B cell (primary cell): ENCODE data around the gene CHAT. TPM values are rescaled to one million over a fixed set of nuclear protein-coding genes. Genes with fewer than 3 reads are reported as not detected.

Source experiments
- ATAC-seq: fragments of 200-7000 bp; cut with Tn5 transposase; one replicate; pipeline ENCODE4 v1.10.0; 2021; ENCODE audit warnings: low read depth, mild to moderate bottlenecking, moderate number of reproducible peaks, moderate library complexity
- CTCF ChIA-PET: fragments of 350-600 bp; sonication (Branson Sonifier 250); formaldehyde crosslinking; loops from one replicate; lab custom pipeline; 2021; ENCODE audit warnings: antibody characterized with exemption, inconsistent platforms; lab: Charles Lee
- POLR2A ChIA-PET: fragments of 350-600 bp; sonication (Branson Sonifier 250); formaldehyde crosslinking; loops from one replicate; lab custom pipeline; 2021; ENCODE audit warnings: antibody characterized with exemption; lab: Charles Lee
- DNase-seq: peaks from one replicate; pipeline ENCODE4 v3.0.0; 2013
- H2AFZ ChIP-seq: 2 replicates; pipeline ENCODE4 v1.6.1; 2012; ENCODE audit warnings: mild to moderate bottlenecking, low read depth, low read length; ENCODE audit not compliant: insufficient read depth, poor library complexity, severe bottlenecking
- H3K27ac ChIP-seq, 2 donors: 1 replicate in 1 of 2; 2 replicates in 1 of 2; pipeline ENCODE4 v1.5.1; 2012 to 2013; ENCODE audit warnings: low read length in 2 of 2, mild to moderate bottlenecking in 2 of 2, moderate library complexity in 1 of 2
- H3K27me3 ChIP-seq, 4 experiments: fragments of 200-600 bp in 1 of 4; sonication (generic) in 1 of 4; replicated peaks in 1 of 4; 1 replicate in 2 of 4; 2 replicates in 2 of 4; pipeline versions ENCODE4 v1.6.1 to v1.7.0; 2013 to 2016; ENCODE audit warnings: low read length in 3 of 4, mild to moderate bottlenecking in 2 of 4, mixed read lengths in 1 of 4, moderate library complexity in 1 of 4; ENCODE audit not compliant: insufficient read depth in 4 of 4, control insufficient read depth in 3 of 4; ENCODE audit errors: control extremely low read depth in 1 of 4
- H3K36me3 ChIP-seq, 2 experiments: replicated peaks in 1 of 2; 1 replicate in 1 of 2; 2 replicates in 1 of 2; pipeline versions ENCODE4 v1.6.1 to v1.7.1; 2013; ENCODE audit warnings: low read length in 1 of 2; ENCODE audit not compliant: insufficient read depth in 2 of 2, control insufficient read depth in 1 of 2; ENCODE audit errors: control extremely low read depth in 1 of 2, extremely low read depth in 1 of 2
- H3K4me1 ChIP-seq, 2 donors: fragments of 200-600 bp in 1 of 2; sonication (generic) in 1 of 2; 1 replicate in 1 of 2; 2 replicates in 1 of 2; pipeline versions ENCODE4 v1.5.1 to v1.6.1; 2013 to 2017; ENCODE audit warnings: low read length in 2 of 2; ENCODE audit not compliant: control insufficient read depth in 2 of 2, insufficient read depth in 2 of 2
- H3K4me2 ChIP-seq: replicated peaks from 2 replicates; pipeline ENCODE3; 2012; ENCODE audit warnings: mild to moderate bottlenecking, low read depth, low read length; ENCODE audit not compliant: poor library complexity, severe bottlenecking
- H3K4me3 ChIP-seq, 5 experiments: fragments of 200-600 bp in 1 of 5; sonication (generic) in 1 of 5; 1 replicate in 3 of 5; 2 replicates in 2 of 5; pipeline versions ENCODE4 v1.5.1 to v1.7.0; 2011 to 2016; ENCODE audit warnings: low read length in 4 of 5, mild to moderate bottlenecking in 4 of 5, low read depth in 2 of 5, control low read depth in 1 of 5, moderate library complexity in 1 of 5; ENCODE audit not compliant: insufficient read depth in 1 of 5; ENCODE audit errors: control extremely low read depth in 1 of 5, extremely low read depth in 1 of 5
- H3K79me2 ChIP-seq: fragments of 200-600 bp; sonication (generic); one replicate; pipeline ENCODE4 v1.6.0; 2016; ENCODE audit warnings: low read length; ENCODE audit not compliant: control insufficient read depth, insufficient read depth
- H3K9ac ChIP-seq: fragments of 200-600 bp; sonication (generic); 2 replicates; pipeline ENCODE4 v1.6.1; 2017; ENCODE audit warnings: mild to moderate bottlenecking, low read length, moderate library complexity
- H3K9me3 ChIP-seq, 3 donors: one replicate each; pipeline versions ENCODE4 v1.6.1 to v1.7.1; 2013; ENCODE audit warnings: low read length in 2 of 3; ENCODE audit not compliant: control insufficient read depth in 2 of 3, insufficient read depth in 1 of 3; ENCODE audit errors: control extremely low read depth in 1 of 3
- H4K20me1 ChIP-seq: 2 replicates; pipeline ENCODE4 v1.6.0; 2012; ENCODE audit warnings: mild to moderate bottlenecking, low read length; ENCODE audit not compliant: insufficient read depth, control insufficient read depth, poor library complexity, severe bottlenecking
- H3K27ac Mint-ChIP-seq: one replicate; pipeline ENCODE4 v1.8.0; 2021; ENCODE audit warnings: mixed read lengths
- H3K27me3 Mint-ChIP-seq: one replicate; pipeline ENCODE4 v1.8.0; 2021; ENCODE audit warnings: mixed read lengths
- H3K4me1 Mint-ChIP-seq: one replicate; pipeline ENCODE4 v1.8.0; 2021; ENCODE audit warnings: mixed read lengths
- H3K4me3 Mint-ChIP-seq: one replicate; pipeline ENCODE4 v1.8.0; 2021; ENCODE audit warnings: mixed read lengths
- H3K9me3 Mint-ChIP-seq: one replicate; pipeline ENCODE4 v1.8.0; 2022; ENCODE audit warnings: mixed read lengths; ENCODE audit not compliant: insufficient read depth
- CTCF ChIP-seq: fragments of 200-600 bp; IDR thresholded peaks from one replicate; pipeline ENCODE4 v1.8.0; 2022; ENCODE audit warnings: antibody characterized with exemption, mild to moderate bottlenecking
- EZH2 ChIP-seq: IDR thresholded peaks from 2 replicates; pipeline ENCODE4 v1.6.1; 2012; ENCODE audit warnings: borderline replicate concordance, low read depth, mild to moderate bottlenecking, moderate library complexity, low read length; ENCODE audit not compliant: insufficient read depth, poor library complexity, severe bottlenecking
- WGBS: methylation state at CpG from one replicate; pipeline ENCODE4 v1.1.5; 2013; ENCODE audit warnings: missing lambda C conversion rate; ENCODE audit not compliant: insufficient coverage; 5-methylcytosine and 5-hydroxymethylcytosine counted together
- intact Hi-C: fragments of 100-400 bp; cut with micrococcal nuclease; formaldehyde crosslinking; loops from one replicate; pipeline ENCODE4 v1.10.0; 2022
- polyA plus RNA-seq: library from polyadenylated mRNA; depleted of rRNA; stranded (reverse); fragments of >200 nt; gene quantifications from 2 replicates; pipeline ENCODE4 v1.2.3, GENCODE V29; 2012
- total RNA-seq, 2 donors: library from RNA; stranded (reverse); fragments of 120-200 nt in 1 of 2; gene quantifications; 1 replicate in 1 of 2; 2 replicates in 1 of 2; pipeline versions ENCODE4 v1.2.3 to v1.2.4, GENCODE V29; 2013 to 2022

The CHAT gene
- total and polyA plus RNA-seq, 2 donors (not counting 1 experiment from before 2014, with no cell fraction given), result not detected

DNA sequence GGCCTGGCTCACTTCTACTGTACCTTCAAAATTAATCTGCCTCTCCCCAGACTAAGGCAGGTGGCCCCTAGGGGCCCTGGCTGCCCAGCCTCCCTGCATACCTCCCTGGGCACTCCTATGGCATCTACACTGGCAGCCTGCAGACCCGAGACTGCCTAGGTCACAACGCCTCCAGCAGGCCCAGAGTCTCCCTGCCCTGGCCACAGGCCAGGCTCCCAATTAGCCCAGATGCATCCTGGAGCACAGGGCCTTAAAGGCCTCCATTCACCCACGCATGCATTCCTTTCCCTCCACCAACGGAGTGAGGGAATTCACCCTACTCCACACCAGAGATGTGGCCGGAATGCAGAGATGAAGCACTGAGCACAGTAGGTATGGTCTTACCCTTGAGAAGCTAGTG, 1.9 kb downstream of the CHAT start:
- ChIA-PET POLR2A (no interaction called here), CTCF (no interaction called here)
- Mint-ChIP-seq H3K4me1 (peaks cover 21% of the 10 kb centered on the region), H3K27me3 (peaks cover 80% of the 10 kb centered on the region), H3K27ac (no peak overlapping the region), H3K4me3 (no peak overlapping the region), H3K9me3 (no peaks in the 10 kb centered on the region)
- peaks cover 0 to 12% of the 10 kb centered on the region in 2 donors for H3K4me1 ChIP-seq
- H3K9ac ChIP-seq, result no peak overlapping the region
- H3K4me3 ChIP-seq, result no peak overlapping the region
- ATAC-seq, result no peak
- H3K27me3 ChIP-seq, result peaks cover 0 to 64% (median 22%) of the 10 kb centered on the region in 4 experiments
- TF ChIP-seq CTCF, result no peak
- TF ChIP-seq EZH2, result no peak
- H3K4me2 ChIP-seq, result no peak overlapping the region
- H3K27ac ChIP-seq, result no peak overlapping the region
- H2AFZ ChIP-seq, result no peak overlapping the region
- H4K20me1 ChIP-seq, result no peaks in the 10 kb centered on the region
- WGBS, result 63% methylated on average over 2 of the region's 5 CpGs
- H3K79me2 ChIP-seq, result no peaks in the 10 kb centered on the region
- peaks cover 0 to 26% (median 0%) of the 10 kb centered on the region in 3 donors for H3K9me3 ChIP-seq
- H3K36me3 ChIP-seq, result no peaks in the 10 kb centered on the region
- no peak for DNase-seq
- intact Hi-C loops, result no loop called here

- no peaks in the 10 kb centered on the region for H3K79me2 ChIP-seq
- no peak overlapping the region for H2AFZ ChIP-seq
- DNase-seq (no peak), ATAC-seq (no peak)
- ChIA-PET CTCF (no interaction called here), POLR2A (no interaction called here)
- H3K4me3 Mint-ChIP-seq, result no peak overlapping the region
- 82% methylated on average over 5 of the region's 6 CpGs for WGBS
- H3K27ac ChIP-seq, result no peak overlapping the region
- no peaks in the 10 kb centered on the region for H3K9me3 Mint-ChIP-seq
- H3K4me3 ChIP-seq, result no peak overlapping the region
- no peak overlapping the region for H3K27ac Mint-ChIP-seq
- no peaks in the 10 kb centered on the region for H4K20me1 ChIP-seq
- H3K4me2 ChIP-seq, result no peak overlapping the region
- H3K36me3 ChIP-seq, result no peaks in the 10 kb centered on the region
- TF ChIP-seq EZH2 (no peak), CTCF (no peak)
- peaks cover 0 to 17% (median 0%) of the 10 kb centered on the region in 3 donors for H3K9me3 ChIP-seq
- intact Hi-C loops, result no loop called here
- H3K27me3 Mint-ChIP-seq, result peaks cover 77% of the 10 kb centered on the region
- H3K27me3 ChIP-seq, result peaks cover 0 to 55% (median 17%) of the 10 kb centered on the region in 4 experiments
- H3K4me1 ChIP-seq, result peaks cover 0 to 8% of the 10 kb centered on the region in 2 donors
- H3K4me1 Mint-ChIP-seq, result peaks cover 21% of the 10 kb centered on the region
- H3K9ac ChIP-seq, result no peak overlapping the region
These were observed 2.7 kb downstream of the CHAT start for GRCh38 chr10:49616421-49617101.
